Heart left ventricle (tissue), 13 donors: ENCODE results near the gene ST8SIA6.

Experiments
- POLR2A ChIP-seq, 2 donors: fragments of 450-650 bp; IDR thresholded peaks; one replicate each; pipeline ENCODE4 v1.6.1; 2017; ENCODE audit warnings: antibody characterized with exemption in 2 of 2, mild to moderate bottlenecking in 2 of 2, moderate library complexity in 2 of 2
- TF ChIP-seq, protein P1 (sequence below), 12 donors: fragments of 200-600 bp; sonication (generic) in 4 of 12; IDR thresholded peaks; one replicate each; pipeline versions ENCODE4 v1.5.0 to v1.8.0; 2018 to 2022; ENCODE audit warnings: antibody characterized with exemption in 12 of 12, mild to moderate bottlenecking in 5 of 12
- donor health status: ischemic (EF 13 %, LVEDD 7.1; RV severe dilation, severe dysfunction).
- donor health status: DM: no; HTN: yes; CAD: no.
- donor health status: DM: no; HTN: no; CAD: no.
- donor health status: ischemic (EF 25% LVEDD 6.9; RV normal size, moderate dysfunction).
- donor health status: ischemic (EF 25% LVEDD 5.7; RV mildly dilated, moderate dysfunction).
- donor health status: ischemic (EF 35%, LVEDD 5.7; RV mildly dilated, moderate dysfunction).
- donor health status: nonischemic (EF 11% LVEDD 7.7; RV severe dilation, severe dysfunction).
- donor health status: DM: yes; HTN: yes; CAD: no.
- donor health status: PGD.
- donor health status: ischemic (EF 29% LVEDD 5.4; RV normal size, mild dysfunction).
- donor health status: nonischemic (EF 23%, LVEDD 6.1; RV moderate dilation, normal function).

DNA sequence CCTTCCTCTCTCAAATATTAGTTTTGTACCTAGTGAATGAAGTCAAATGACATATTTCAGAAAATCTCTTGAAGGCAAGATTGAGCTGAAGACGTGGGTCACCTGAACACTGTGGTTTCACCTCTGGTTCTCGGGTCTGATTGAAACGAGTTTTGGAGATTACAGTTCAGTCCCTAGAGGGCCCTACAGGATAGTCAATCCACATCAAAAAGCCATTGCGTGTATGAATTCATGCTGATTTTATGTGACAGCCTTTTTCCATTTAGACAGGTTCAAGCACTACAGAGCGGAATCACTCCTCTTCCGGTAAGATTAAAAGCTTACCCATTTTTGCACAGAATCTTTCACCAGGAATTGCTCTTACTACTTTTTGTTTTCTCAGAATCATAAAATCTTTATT, 164.2 kb downstream of the ST8SIA6 start:
- TF ChIP-seq, protein P1, sequence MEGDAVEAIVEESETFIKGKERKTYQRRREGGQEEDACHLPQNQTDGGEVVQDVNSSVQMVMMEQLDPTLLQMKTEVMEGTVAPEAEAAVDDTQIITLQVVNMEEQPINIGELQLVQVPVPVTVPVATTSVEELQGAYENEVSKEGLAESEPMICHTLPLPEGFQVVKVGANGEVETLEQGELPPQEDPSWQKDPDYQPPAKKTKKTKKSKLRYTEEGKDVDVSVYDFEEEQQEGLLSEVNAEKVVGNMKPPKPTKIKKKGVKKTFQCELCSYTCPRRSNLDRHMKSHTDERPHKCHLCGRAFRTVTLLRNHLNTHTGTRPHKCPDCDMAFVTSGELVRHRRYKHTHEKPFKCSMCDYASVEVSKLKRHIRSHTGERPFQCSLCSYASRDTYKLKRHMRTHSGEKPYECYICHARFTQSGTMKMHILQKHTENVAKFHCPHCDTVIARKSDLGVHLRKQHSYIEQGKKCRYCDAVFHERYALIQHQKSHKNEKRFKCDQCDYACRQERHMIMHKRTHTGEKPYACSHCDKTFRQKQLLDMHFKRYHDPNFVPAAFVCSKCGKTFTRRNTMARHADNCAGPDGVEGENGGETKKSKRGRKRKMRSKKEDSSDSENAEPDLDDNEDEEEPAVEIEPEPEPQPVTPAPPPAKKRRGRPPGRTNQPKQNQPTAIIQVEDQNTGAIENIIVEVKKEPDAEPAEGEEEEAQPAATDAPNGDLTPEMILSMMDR (IDR thresholded peaks at IDR 0.05): peak in 4 of 12 donors; percentile 17 to 32 (median 26)
- TF ChIP-seq POLR2A (IDR thresholded peaks at IDR 0.05): no peak
